Neural cell (in vitro differentiated cells): ENCODE measurements around the gene CDK11A. TPM values are rescaled to one million over a fixed set of nuclear protein-coding genes. Genes with fewer than 3 reads are reported as not detected.
"Not testable (repeated sequence)": the region's sequence is repeated elsewhere in the genome, so short reads cannot be mapped to it uniquely, and the experiment has no call there.

Experiments used
- H2AFZ ChIP-seq: fragments of 200-600, 300-800 bp; sonication (generic), shearing (Covaris generic); 2 replicates; pipeline ENCODE4 v1.6.0; 2014; ENCODE audit warnings: low read depth, mild to moderate bottlenecking, antibody characterized with exemption, low read length, moderate library complexity
- H3F3A ChIP-seq: fragments of 200-600 bp; shearing (Covaris generic); 2 replicates; pipeline ENCODE4 v1.6.1; 2016; ENCODE audit warnings: mild to moderate bottlenecking, moderate library complexity, mixed read lengths, antibody characterized with exemption, low read length; ENCODE audit not compliant: insufficient read depth, poor library complexity, severe bottlenecking
- H3K27ac ChIP-seq: fragments of 200-600, 300-800 bp; sonication (generic), shearing (Covaris generic); 2 replicates; pipeline ENCODE4 v1.5.1; 2014; ENCODE audit warnings: mild to moderate bottlenecking, low read length, moderate library complexity
- H3K27me3 ChIP-seq: fragments of 300-800, 200-600 bp; sonication (generic), shearing (Covaris generic); 2 replicates; pipeline ENCODE4 v1.6.0; 2014; ENCODE audit warnings: mild to moderate bottlenecking, low read depth, low read length, moderate library complexity; ENCODE audit not compliant: insufficient read depth
- H3K36me3 ChIP-seq: fragments of 300-800, 200-600 bp; sonication (generic), shearing (Covaris generic); 2 replicates; pipeline ENCODE4 v1.5.1; 2014; ENCODE audit warnings: mild to moderate bottlenecking, antibody characterized with exemption, low read length, moderate library complexity; ENCODE audit not compliant: insufficient read depth
- H3K4me2 ChIP-seq: fragments of 300-800, 200-600 bp; sonication (generic), shearing (Covaris generic); 2 replicates; pipeline ENCODE4 v1.6.0; 2014; ENCODE audit warnings: mild to moderate bottlenecking, low read length
- H3K4me3 ChIP-seq: fragments of 300-800, 200-600 bp; sonication (generic), shearing (Covaris generic); 2 replicates; pipeline ENCODE4 v1.5.1; 2014; ENCODE audit warnings: mild to moderate bottlenecking, low read length, moderate library complexity
- H3K79me2 ChIP-seq: fragments of 200-600 bp; shearing (Covaris generic); replicated peaks from 2 replicates; pipeline ENCODE4 v1.6.0; 2014; ENCODE audit warnings: mild to moderate bottlenecking, low read length, moderate library complexity; ENCODE audit not compliant: insufficient read depth
- H3K9ac ChIP-seq: fragments of 300-800, 200-600 bp; sonication (generic), shearing (Covaris generic); 2 replicates; pipeline ENCODE4 v1.6.1; 2016; ENCODE audit warnings: mild to moderate bottlenecking, low read length, mixed read lengths
- H3K9me2 ChIP-seq: fragments of 200-600 bp; shearing (Covaris generic); 2 replicates; pipeline ENCODE4 v1.6.1; 2016; ENCODE audit warnings: mild to moderate bottlenecking, low read length, mixed read lengths; ENCODE audit not compliant: insufficient read depth
- H3K9me3 ChIP-seq: fragments of 200-600, 300-800 bp; sonication (generic), shearing (Covaris generic); 2 replicates; pipeline ENCODE4 v1.6.1; 2016; ENCODE audit warnings: mild to moderate bottlenecking, mixed run types, low read length, moderate library complexity, mixed read lengths
- H4K20me1 ChIP-seq: fragments of 200-600 bp; shearing (Covaris generic); 2 replicates; pipeline ENCODE4 v1.6.1; 2016; ENCODE audit warnings: mild to moderate bottlenecking, mixed run types; ENCODE audit not compliant: insufficient read depth
- CTCF ChIP-seq: fragments of 450-650 bp; IDR thresholded peaks from 2 replicates; pipeline ENCODE4 v1.5.1; 2014; ENCODE audit warnings: antibody characterized with exemption, mild to moderate bottlenecking, moderate library complexity; ENCODE audit not compliant: poor library complexity, severe bottlenecking
- EP300 ChIP-seq: fragments of 450-650 bp; conservative IDR thresholded peaks from 2 replicates; pipeline ENCODE4 v1.6.1; 2014; ENCODE audit warnings: antibody characterized with exemption, mild to moderate bottlenecking, moderate library complexity; ENCODE audit not compliant: poor library complexity, severe bottlenecking
- EZH2 ChIP-seq: fragments of 200-600, 300-800 bp; shearing (Covaris generic), sonication (generic); IDR thresholded peaks from 2 replicates; pipeline ENCODE4 v1.6.1; 2014; ENCODE audit warnings: antibody characterized with exemption, low read length, borderline replicate concordance, mild to moderate bottlenecking; ENCODE audit not compliant: insufficient read depth, poor library complexity, severe bottlenecking
- MXI1 ChIP-seq: fragments of 450-650 bp; conservative IDR thresholded peaks from 2 replicates; pipeline ENCODE4 v1.6.1; 2014; ENCODE audit warnings: antibody characterized with exemption, mild to moderate bottlenecking; ENCODE audit not compliant: poor library complexity, severe bottlenecking
- POLR2AphosphoS5 ChIP-seq: IDR thresholded peaks from 2 replicates; pipeline ENCODE4 v1.6.1; 2012
- RAD21 ChIP-seq: fragments of 450-650 bp; conservative IDR thresholded peaks from 2 replicates; pipeline ENCODE4 v1.6.1; 2014; ENCODE audit warnings: antibody characterized with exemption, mild to moderate bottlenecking, moderate library complexity
- polyA minus RNA-seq: library from RNA; depleted of rRNA, polyadenylated mRNA; stranded (reverse); fragments of >200 nt; gene quantifications from 2 replicates; pipeline ENCODE4 v1.2.3, GENCODE V29; 2014
- polyA plus RNA-seq: library from polyadenylated mRNA; depleted of rRNA; stranded (reverse); fragments of >200 nt; gene quantifications from 2 replicates; pipeline ENCODE4 v1.2.3, GENCODE V29; 2014

Gene CDK11A
- polyA plus RNA-seq: 19.3 and 20.2 TPM in 2 replicates
- polyA minus RNA-seq: 24.1 and 28.5 TPM in 2 replicates

DNA sequence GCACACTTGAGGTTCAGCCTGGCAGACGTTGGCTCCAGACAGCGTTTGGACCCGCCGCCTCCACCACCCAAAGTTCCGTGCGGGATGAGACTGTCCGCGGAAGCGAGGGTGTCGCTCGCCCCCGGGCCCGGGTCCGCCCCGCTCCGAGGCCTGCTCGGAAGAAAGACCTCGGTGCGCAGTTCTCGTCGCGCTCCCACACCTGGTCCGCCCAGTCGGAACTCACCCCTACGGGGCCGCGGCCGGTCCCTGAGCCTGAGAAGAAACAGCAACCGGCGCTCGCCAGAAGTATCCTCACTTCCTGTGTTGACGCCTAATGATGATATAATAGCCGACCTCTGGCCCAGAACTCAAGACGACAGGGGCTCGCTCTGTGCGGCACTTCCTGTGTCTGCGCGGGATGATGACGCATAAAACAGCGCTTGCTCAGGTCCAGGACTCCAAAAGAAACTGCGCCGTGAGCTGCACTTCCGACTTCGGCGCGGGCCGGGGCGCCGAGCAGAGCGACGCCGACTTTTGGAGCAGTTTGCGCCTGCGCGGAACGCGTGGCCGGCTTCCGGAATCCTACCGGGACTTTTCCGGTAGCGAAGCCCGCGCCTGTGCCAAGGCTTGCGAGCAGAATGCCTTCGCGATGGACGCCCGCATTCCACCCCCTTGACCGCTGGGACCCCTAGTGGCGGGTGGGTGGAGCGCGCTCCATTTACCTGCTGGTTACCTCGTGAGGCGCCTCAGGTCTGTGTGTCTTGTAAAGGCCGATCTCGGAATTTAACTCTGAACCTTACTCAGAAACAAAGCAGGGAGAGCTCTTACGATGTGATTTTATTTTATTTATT, at the start of gene CDK11A:
CDK11A (minus strand) TSS at position 323 of the 830 bp plus-strand sequence. CDS start 1,539 bp downstream, outside the sequence.
- not testable (repeated sequence) for H3K4me2 ChIP-seq, H3K79me2 ChIP-seq, H4K20me1 ChIP-seq, H3K9me2 ChIP-seq, H3K36me3 ChIP-seq, H2AFZ ChIP-seq, H3F3A ChIP-seq, H3K27me3 ChIP-seq, H3K9me3 ChIP-seq
- H3K27ac ChIP-seq: peak within 1 kb of the TSS; percentile 56
- peak within 1 kb of the TSS; percentile 64 for H3K9ac ChIP-seq
- TF ChIP-seq CTCF (peak; percentile 71), POLR2AphosphoS5 (peak; percentile 63), EP300 (peak; percentile 77), MXI1 (peak; percentile 84), RAD21 (peak; percentile 20)
- peak within 1 kb of the TSS; percentile 66 for H3K4me3 ChIP-seq

DNA sequence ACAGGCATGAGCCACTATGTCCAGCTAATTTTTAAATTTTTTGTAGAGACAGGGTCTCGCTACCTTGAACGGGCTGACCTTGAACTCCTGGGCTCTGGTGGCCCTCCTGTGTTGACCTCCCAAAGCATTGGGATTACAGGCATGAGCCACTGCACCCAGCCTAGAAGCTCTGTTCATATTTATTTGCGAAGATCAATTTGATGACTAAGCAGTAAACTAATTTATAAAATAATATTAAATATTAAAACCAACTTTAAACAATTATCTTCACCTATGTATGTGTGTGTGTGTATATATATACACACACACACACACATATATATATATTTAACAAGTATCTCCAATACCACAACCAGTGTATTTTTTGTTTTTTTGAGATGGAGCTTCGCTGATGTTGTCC, 49.7 kb upstream of the CDK11A start:
- Histone ChIP-seq H3K27ac (no peak overlapping the region), H4K20me1 (no peaks in the 10 kb centered on the region), H3K79me2 (peaks cover 22% of the 10 kb centered on the region), H3K4me2 (no peak overlapping the region), H3K9ac (no peak overlapping the region), H3K27me3 (no peaks in the 10 kb centered on the region), H3K9me2 (no peaks in the 10 kb centered on the region), H3F3A (no peaks in the 10 kb centered on the region), H2AFZ (no peak overlapping the region), H3K9me3 (no peaks in the 10 kb centered on the region), H3K36me3 (no peaks in the 10 kb centered on the region), H3K4me3 (no peak overlapping the region)
- no peak for TF ChIP-seq EP300

DNA sequence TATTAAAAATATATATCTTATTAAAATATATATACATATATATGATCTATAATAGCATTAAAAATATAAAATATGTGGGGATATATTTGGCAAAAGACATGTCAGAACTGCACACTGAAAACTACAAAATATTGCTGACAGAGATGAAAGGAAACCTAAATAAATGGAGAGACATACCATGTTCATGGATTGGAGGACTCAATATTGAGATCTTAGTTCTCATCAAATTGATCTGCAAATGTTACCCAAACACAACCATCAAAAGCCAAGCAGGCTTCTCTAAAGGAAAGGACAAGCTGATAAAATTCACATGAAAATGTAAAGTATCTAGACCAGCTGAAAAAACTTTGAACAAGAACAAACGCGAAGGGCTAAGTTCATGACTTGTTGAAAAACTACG, 46.9 kb upstream of the CDK11A start:
- Histone ChIP-seq H3K79me2 (peaks cover 10% of the 10 kb centered on the region), H3K9ac (no peak overlapping the region), H3K36me3 (no peaks in the 10 kb centered on the region), H3K9me2 (no peaks in the 10 kb centered on the region), H3K4me2 (no peak overlapping the region), H3K9me3 (no peaks in the 10 kb centered on the region), H3F3A (no peaks in the 10 kb centered on the region), H4K20me1 (no peaks in the 10 kb centered on the region), H3K4me3 (no peak overlapping the region), H3K27me3 (no peaks in the 10 kb centered on the region), H2AFZ (no peak overlapping the region), H3K27ac (no peak overlapping the region)
- TF ChIP-seq EZH2 (no peak), CTCF (no peak), MXI1 (no peak)
